Activated CD4-positive, alpha-beta T cell treated with anti-CD3 and anti-CD28 coated beads, Interleukin-2, amount 50 U/mL, for 16 hours (primary cell): ENCODE results near the gene GID8.

Source experiments
- DNase-seq: peaks from one replicate; pipeline ENCODE4 v3.0.0-alpha.2; 2020

GID8 gene

GRCh38 chr20:62905536-62906117, 32.3 kb upstream of the GID8 start:
- DNase-seq: no peak

GRCh38 chr20:62906209-62906608, 31.7 kb upstream of the GID8 start:
- no peak for DNase-seq

- DNase-seq: no peak
Measured at GRCh38 chr20:62906647-62907375, 31.1 kb upstream of the GID8 start.

GRCh38 chr20:62907384-62908317, 30.3 kb upstream of the GID8 start:
- DNase-seq: no peak

- no peak for DNase-seq
Measured at GRCh38 chr20:62908971-62909791, 28.8 kb upstream of the GID8 start.

GRCh38 chr20:62910217-62910766, 27.7 kb upstream of the GID8 start:
- DNase-seq: no peak

- DNase-seq: no peak
Measured at GRCh38 chr20:62910777-62911497, 27.0 kb upstream of the GID8 start.

GRCh38 chr20:62911701-62912280, 26.2 kb upstream of the GID8 start:
- DNase-seq: no peak

- no peak for DNase-seq
Measured at GRCh38 chr20:62913043-62913630, 24.8 kb upstream of the GID8 start.

- DNase-seq: no peak
Measured at GRCh38 chr20:62914436-62914835, 23.5 kb upstream of the GID8 start.

GRCh38 chr20:62914970-62915457, 22.9 kb upstream of the GID8 start:
- DNase-seq: no peak

- DNase-seq: no peak
Measured at GRCh38 chr20:62916703-62917476, 21.1 kb upstream of the GID8 start.

GRCh38 chr20:62917720-62918119, 20.2 kb upstream of the GID8 start:
- DNase-seq: no peak

- peak; percentile 61 for DNase-seq
Measured at GRCh38 chr20:62918147-62918546, 19.8 kb upstream of the GID8 start.

- DNase-seq: peak; percentile 82
Measured at GRCh38 chr20:62918831-62919230, 19.1 kb upstream of the GID8 start.

GRCh38 chr20:62920039-62920645, 17.8 kb upstream of the GID8 start:
- no peak for DNase-seq

GRCh38 chr20:62921119-62921687, 16.7 kb upstream of the GID8 start:
- DNase-seq: peak; percentile 79

- DNase-seq: peak; percentile 83
Measured at GRCh38 chr20:62922451-62922921, 15.5 kb upstream of the GID8 start.
